ENCODE measurements around the gene CSMD2.

Gene CSMD2

GRCh38 chr1:33782776-33783175 lies 382.3 kb downstream of the CSMD2 start:
- no peaks in the 10 kb centered on the region for H3K4me1 ChIP-seq (ENCODE audit: insufficient read depth, low read length)
- no peaks in the 10 kb centered on the region for H4K20me1 ChIP-seq (ENCODE audit: insufficient read depth, low read length)
- no peak overlapping the region for H3K27ac ChIP-seq (ENCODE audit: low read length)
- no peaks in the 10 kb centered on the region for H3K36me3 ChIP-seq (ENCODE audit: insufficient read depth, low read length)
- H3K79me2 ChIP-seq (ENCODE audit: insufficient read depth, low read length), result no peaks in the 10 kb centered on the region
- no peak overlapping the region for H3K4me2 ChIP-seq (ENCODE audit: insufficient read depth, low read length)
- ATAC-seq (ENCODE audit: insufficient read depth, low read depth) (no peak), DNase-seq (no peak)
- no peak overlapping the region for H2AFZ ChIP-seq (ENCODE audit: low read depth, low read length)
- H3K9me3 ChIP-seq (ENCODE audit: insufficient read depth, low read length, severe bottlenecking), result no peaks in the 10 kb centered on the region
- no peak overlapping the region for H3K9ac ChIP-seq (ENCODE audit: low read depth, low read length)
- peaks cover 11% of the 10 kb centered on the region for H3K27me3 ChIP-seq (ENCODE audit: insufficient read depth, low read length, poor library complexity)
- TF ChIP-seq EZH2 (IDR thresholded peaks at IDR 0.05; ENCODE audit: borderline replicate concordance, low read depth, low read length, severe bottlenecking) (no peak), CTCF (IDR thresholded peaks at IDR 0.05; ENCODE audit: borderline replicate concordance, extremely low read depth, low read length, poor library complexity, severe bottlenecking) (no peak)
- H3K4me3 ChIP-seq (ENCODE audit: low read depth in 1 of 2, low read length in 2 of 2), result no peak overlapping the region

- no peak for DNase-seq
- Histone ChIP-seq H2AFZ (ENCODE audit: low read depth, low read length) (no peak overlapping the region), H3K4me1 (ENCODE audit: insufficient read depth, low read length) (no peaks in the 10 kb centered on the region), H3K79me2 (ENCODE audit: insufficient read depth, low read length) (no peaks in the 10 kb centered on the region), H3K36me3 (ENCODE audit: insufficient read depth, low read length) (no peaks in the 10 kb centered on the region), H3K4me3 (ENCODE audit: low read depth in 1 of 2, low read length in 2 of 2) (no peak overlapping the region), H3K27me3 (ENCODE audit: insufficient read depth, low read length, poor library complexity) (peaks cover 14% of the 10 kb centered on the region), H3K9ac (ENCODE audit: low read depth, low read length) (no peak overlapping the region), H3K4me2 (ENCODE audit: insufficient read depth, low read length) (no peak overlapping the region), H3K9me3 (ENCODE audit: insufficient read depth, low read length, severe bottlenecking) (no peaks in the 10 kb centered on the region), H3K27ac (ENCODE audit: low read length) (no peak overlapping the region), H4K20me1 (ENCODE audit: insufficient read depth, low read length) (no peaks in the 10 kb centered on the region)
- ATAC-seq (ENCODE audit: insufficient read depth, low read depth), result no peak
- TF ChIP-seq EZH2 (IDR thresholded peaks at IDR 0.05; ENCODE audit: borderline replicate concordance, low read depth, low read length, severe bottlenecking) (no peak), CTCF (IDR thresholded peaks at IDR 0.05; ENCODE audit: borderline replicate concordance, extremely low read depth, low read length, poor library complexity, severe bottlenecking) (no peak)
Measured at GRCh38 chr1:33781652-33782051, 383.4 kb downstream of the CSMD2 start.

- TF ChIP-seq CTCF (IDR thresholded peaks at IDR 0.05; ENCODE audit: borderline replicate concordance, extremely low read depth, low read length, poor library complexity, severe bottlenecking) (no peak), EZH2 (IDR thresholded peaks at IDR 0.05; ENCODE audit: borderline replicate concordance, low read depth, low read length, severe bottlenecking) (no peak)
- no peaks in the 10 kb centered on the region for H3K79me2 ChIP-seq (ENCODE audit: insufficient read depth, low read length)
- H3K4me1 ChIP-seq (ENCODE audit: insufficient read depth, low read length), result no peaks in the 10 kb centered on the region
- H3K9ac ChIP-seq (ENCODE audit: low read depth, low read length), result no peak overlapping the region
- H3K27ac ChIP-seq (ENCODE audit: low read length), result no peak overlapping the region
- no peak overlapping the region for H3K4me2 ChIP-seq (ENCODE audit: insufficient read depth, low read length)
- DNase-seq, result no peak
- H3K36me3 ChIP-seq (ENCODE audit: insufficient read depth, low read length), result no peaks in the 10 kb centered on the region
- no peak for ATAC-seq (ENCODE audit: insufficient read depth, low read depth)
- H4K20me1 ChIP-seq (ENCODE audit: insufficient read depth, low read length), result no peaks in the 10 kb centered on the region
- H3K27me3 ChIP-seq (ENCODE audit: insufficient read depth, low read length, poor library complexity), result peaks cover 12% of the 10 kb centered on the region
- no peak overlapping the region for H2AFZ ChIP-seq (ENCODE audit: low read depth, low read length)
- no peak overlapping the region for H3K4me3 ChIP-seq (ENCODE audit: low read depth in 1 of 2, low read length in 2 of 2)
- H3K9me3 ChIP-seq (ENCODE audit: insufficient read depth, low read length, severe bottlenecking), result no peaks in the 10 kb centered on the region
Measured at GRCh38 chr1:33777337-33777736, 387.7 kb downstream of the CSMD2 start.

GRCh38 chr1:33768821-33769220 lies 396.2 kb downstream of the CSMD2 start:
- Histone ChIP-seq H2AFZ (ENCODE audit: low read depth, low read length) (no peak overlapping the region), H4K20me1 (ENCODE audit: insufficient read depth, low read length) (no peaks in the 10 kb centered on the region), H3K4me1 (ENCODE audit: insufficient read depth, low read length) (no peaks in the 10 kb centered on the region), H3K9ac (ENCODE audit: low read depth, low read length) (no peak overlapping the region), H3K27ac (ENCODE audit: low read length) (no peak overlapping the region), H3K9me3 (ENCODE audit: insufficient read depth, low read length, severe bottlenecking) (no peaks in the 10 kb centered on the region), H3K4me2 (ENCODE audit: insufficient read depth, low read length) (no peak overlapping the region), H3K79me2 (ENCODE audit: insufficient read depth, low read length) (no peaks in the 10 kb centered on the region), H3K27me3 (ENCODE audit: insufficient read depth, low read length, poor library complexity) (peaks cover 14% of the 10 kb centered on the region), H3K4me3 (ENCODE audit: low read depth in 1 of 2, low read length in 2 of 2) (no peak overlapping the region), H3K36me3 (ENCODE audit: insufficient read depth, low read length) (no peaks in the 10 kb centered on the region)
- no peak for ATAC-seq (ENCODE audit: insufficient read depth, low read depth)
- TF ChIP-seq EZH2 (IDR thresholded peaks at IDR 0.05; ENCODE audit: borderline replicate concordance, low read depth, low read length, severe bottlenecking) (no peak), CTCF (IDR thresholded peaks at IDR 0.05; ENCODE audit: borderline replicate concordance, extremely low read depth, low read length, poor library complexity, severe bottlenecking) (no peak)
- no peak for DNase-seq
